Vagina (tissue), 2 donors: ENCODE measurements around the gene TFF1.

ENCODE experiments used
- POLR2A ChIP-seq, 2 donors: fragments of 450-650 bp; IDR thresholded peaks; one replicate each; pipeline ENCODE4 v1.6.1; 2017; ENCODE audit warnings: antibody characterized with exemption in 2 of 2, mild to moderate bottlenecking in 2 of 2, moderate library complexity in 2 of 2
- TF ChIP-seq, protein P1 (sequence below), 3 experiments: fragments of 450-650 bp in 2 of 3; fragments of 200-600 bp in 1 of 3; sonication (generic) in 1 of 3; IDR thresholded peaks; one replicate each; pipeline ENCODE4 v1.5.1; 2017 to 2019; ENCODE audit warnings: antibody characterized with exemption in 3 of 3, mild to moderate bottlenecking in 2 of 3, moderate library complexity in 2 of 3

GRCh38 chr21:42332557-42333317 lies 33.6 kb downstream of the TFF1 start:
- TF ChIP-seq, protein P1, sequence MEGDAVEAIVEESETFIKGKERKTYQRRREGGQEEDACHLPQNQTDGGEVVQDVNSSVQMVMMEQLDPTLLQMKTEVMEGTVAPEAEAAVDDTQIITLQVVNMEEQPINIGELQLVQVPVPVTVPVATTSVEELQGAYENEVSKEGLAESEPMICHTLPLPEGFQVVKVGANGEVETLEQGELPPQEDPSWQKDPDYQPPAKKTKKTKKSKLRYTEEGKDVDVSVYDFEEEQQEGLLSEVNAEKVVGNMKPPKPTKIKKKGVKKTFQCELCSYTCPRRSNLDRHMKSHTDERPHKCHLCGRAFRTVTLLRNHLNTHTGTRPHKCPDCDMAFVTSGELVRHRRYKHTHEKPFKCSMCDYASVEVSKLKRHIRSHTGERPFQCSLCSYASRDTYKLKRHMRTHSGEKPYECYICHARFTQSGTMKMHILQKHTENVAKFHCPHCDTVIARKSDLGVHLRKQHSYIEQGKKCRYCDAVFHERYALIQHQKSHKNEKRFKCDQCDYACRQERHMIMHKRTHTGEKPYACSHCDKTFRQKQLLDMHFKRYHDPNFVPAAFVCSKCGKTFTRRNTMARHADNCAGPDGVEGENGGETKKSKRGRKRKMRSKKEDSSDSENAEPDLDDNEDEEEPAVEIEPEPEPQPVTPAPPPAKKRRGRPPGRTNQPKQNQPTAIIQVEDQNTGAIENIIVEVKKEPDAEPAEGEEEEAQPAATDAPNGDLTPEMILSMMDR (IDR thresholded peaks at IDR 0.05): no peak
- no peak for TF ChIP-seq POLR2A (IDR thresholded peaks at IDR 0.05)
